IPS-15b (cell line): ENCODE data around the gene LTBR.
"Not testable (repeated sequence)": the region's sequence is repeated elsewhere in the genome, so short reads cannot be mapped to it uniquely, and the experiment has no call there.

Source experiments
- H3K27me3 ChIP-seq: one replicate; pipeline ENCODE4 v1.6.1; 2013; ENCODE audit warnings: low read length; ENCODE audit not compliant: control insufficient read depth, insufficient read depth
- H3K36me3 ChIP-seq: one replicate; pipeline ENCODE4 v1.6.1; 2013; ENCODE audit warnings: low read length; ENCODE audit not compliant: control insufficient read depth, insufficient read depth
- H3K4me1 ChIP-seq: one replicate; pipeline ENCODE4 v1.6.1; 2013; ENCODE audit warnings: mild to moderate bottlenecking, low read length; ENCODE audit not compliant: control insufficient read depth, insufficient read depth
- H3K4me3 ChIP-seq: one replicate; pipeline ENCODE4 v1.5.1; 2013; ENCODE audit warnings: low read depth, low read length
- H3K9ac ChIP-seq: one replicate; pipeline ENCODE4 v1.6.1; 2013; ENCODE audit warnings: low read depth, mild to moderate bottlenecking, low read length
- H3K9me3 ChIP-seq: one replicate; pipeline ENCODE4 v1.6.1; 2013; ENCODE audit warnings: mild to moderate bottlenecking, low read length; ENCODE audit not compliant: control insufficient read depth, insufficient read depth

Gene LTBR

GRCh38 chr12:6383572-6384498, at the start of gene LTBR:
TSS of gene LTBR (plus strand) at chr12:6384162. CDS start at chr12:6384359, 197 bp downstream.
- Histone ChIP-seq H3K9ac (no peak within 1 kb of the TSS), H3K36me3 (no peaks in the 10 kb centered on the region), H3K9me3 (no peaks in the 10 kb centered on the region), H3K27me3 (peaks cover 34% of the 10 kb centered on the region), H3K4me1 (peaks cover 13% of the 10 kb centered on the region), H3K4me3 (no peak within 1 kb of the TSS)

- Histone ChIP-seq H3K27me3 (no peaks in the 10 kb centered on the region), H3K9ac (no peak overlapping the region), H3K36me3 (peaks cover 22% of the 10 kb centered on the region), H3K9me3 (no peaks in the 10 kb centered on the region), H3K4me1 (peaks cover 34% of the 10 kb centered on the region), H3K4me3 (no peak overlapping the region)
Observed at GRCh38 chr12:6334359-6334758, 49.6 kb upstream of the LTBR start.

DNA sequence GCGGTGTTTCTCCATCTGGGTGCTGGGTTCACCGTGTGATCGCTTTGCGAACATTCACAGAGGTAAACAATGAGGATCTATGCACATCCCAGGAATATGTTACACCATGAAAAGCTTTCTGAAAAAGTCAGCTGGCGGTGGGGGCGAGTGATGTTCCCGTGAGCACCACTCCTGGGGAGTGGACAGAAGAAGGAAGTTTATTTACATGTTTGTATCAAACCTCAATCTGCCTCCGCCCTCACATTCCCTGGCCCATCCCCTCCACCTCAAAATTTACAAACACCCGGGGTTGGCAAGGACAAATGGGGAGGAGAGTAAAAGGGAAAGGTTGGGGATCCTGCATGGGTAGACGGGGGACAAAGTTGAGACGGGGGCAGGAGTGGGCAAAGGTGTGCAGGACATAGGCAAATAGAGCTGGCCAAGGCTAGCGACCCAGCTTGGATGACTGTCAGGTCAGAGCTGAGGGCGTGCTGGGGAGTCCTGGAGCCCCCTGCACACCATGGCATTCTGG, 49.0 kb upstream of the LTBR start:
- peaks cover 22% of the 10 kb centered on the region for H3K36me3 ChIP-seq
- peak overlapping the region; percentile 91 for H3K9ac ChIP-seq
- no peaks in the 10 kb centered on the region for H3K27me3 ChIP-seq
- peaks cover 39% of the 10 kb centered on the region for H3K4me1 ChIP-seq
- H3K4me3 ChIP-seq: no peak overlapping the region
- H3K9me3 ChIP-seq: no peaks in the 10 kb centered on the region

DNA sequence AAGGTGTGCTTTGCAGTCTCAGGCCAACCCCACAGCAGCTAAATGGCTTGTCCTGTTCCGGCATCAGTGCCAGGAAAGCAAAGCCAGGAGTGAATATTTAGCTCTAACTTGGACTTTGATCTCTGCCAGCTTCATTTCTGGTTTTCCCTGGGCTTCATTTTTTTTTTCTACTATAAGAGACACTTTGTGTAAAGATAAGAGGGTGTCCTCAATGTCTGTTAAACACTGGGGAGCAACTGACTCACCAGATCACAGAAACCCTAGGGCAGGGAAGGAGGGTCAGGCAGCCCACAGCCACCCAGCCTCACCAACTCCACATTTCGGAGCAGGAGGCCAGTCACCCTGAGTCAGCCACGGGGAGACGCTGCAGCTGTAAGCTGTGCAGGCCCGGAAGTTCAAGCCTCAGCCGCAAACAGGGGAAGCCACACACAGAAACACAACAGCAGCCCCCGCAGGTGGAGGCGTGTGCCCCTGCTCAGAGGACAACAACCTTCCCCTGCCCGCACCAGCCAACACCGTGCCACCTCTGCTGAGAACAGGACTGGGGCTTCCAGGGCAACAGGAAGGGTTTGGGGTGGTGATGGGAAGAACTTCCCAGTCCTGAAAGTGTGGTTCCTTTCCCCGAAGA, 48.4 kb upstream of the LTBR start:
- H3K27me3 ChIP-seq: no peaks in the 10 kb centered on the region
- H3K4me3 ChIP-seq: peak overlapping the region; percentile 48
- peaks cover 22% of the 10 kb centered on the region for H3K36me3 ChIP-seq
- peaks cover 39% of the 10 kb centered on the region for H3K4me1 ChIP-seq
- H3K9ac ChIP-seq: peak overlapping the region; percentile 91
- no peaks in the 10 kb centered on the region for H3K9me3 ChIP-seq

GRCh38 chr12:6336079-6336888, 47.7 kb upstream of the LTBR start:
- H3K36me3 ChIP-seq: peaks cover 18% of the 10 kb centered on the region
- peaks cover 41% of the 10 kb centered on the region for H3K4me1 ChIP-seq

GRCh38 chr12:6336889-6337853, 46.8 kb upstream of the LTBR start:
- Histone ChIP-seq H3K36me3 (peaks cover 17% of the 10 kb centered on the region), H3K9ac (peak overlapping the region; percentile 93), H3K9me3 (no peaks in the 10 kb centered on the region), H3K4me3 (peak overlapping the region; percentile 48), H3K27me3 (no peaks in the 10 kb centered on the region), H3K4me1 (peaks cover 43% of the 10 kb centered on the region)

More at GRCh38 chr12:6336079-6336888, 47.7 kb upstream of the LTBR start:
- Histone ChIP-seq H3K9ac (peak overlapping the region; percentile 93), H3K9me3 (no peaks in the 10 kb centered on the region), H3K4me3 (peak overlapping the region; percentile 48), H3K27me3 (no peaks in the 10 kb centered on the region)

DNA sequence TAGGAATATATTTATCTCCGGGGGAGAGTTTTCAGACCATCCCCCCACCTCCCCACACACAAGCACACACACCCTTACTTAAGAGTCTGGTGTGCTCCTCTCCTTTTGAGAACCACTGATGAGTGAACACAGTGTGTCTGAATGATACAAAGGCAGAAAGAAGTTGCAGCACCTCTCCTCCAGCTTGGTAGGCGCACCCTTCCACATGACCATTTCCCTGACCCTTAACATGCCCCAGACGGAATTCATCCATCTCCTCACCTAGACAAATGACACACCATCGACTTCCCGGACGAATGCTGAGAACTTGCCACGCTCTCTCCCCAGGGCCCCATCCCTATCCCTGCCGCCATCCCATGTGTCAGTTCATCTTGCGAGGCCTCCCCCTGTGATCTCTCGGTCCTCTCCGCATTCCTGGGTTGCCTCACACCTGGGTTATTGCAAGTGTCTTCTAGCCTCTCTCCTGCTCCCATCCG, 46.0 kb upstream of the LTBR start:
- Histone ChIP-seq H3K4me1 (peaks cover 49% of the 10 kb centered on the region), H3K4me3 (no peak overlapping the region)

GRCh38 chr12:6338536-6338935, 45.4 kb upstream of the LTBR start:
- peaks cover 49% of the 10 kb centered on the region for H3K4me1 ChIP-seq
- H3K27me3 ChIP-seq, H3K4me3 ChIP-seq, H3K36me3 ChIP-seq, H3K9ac ChIP-seq, H3K9me3 ChIP-seq: not testable (repeated sequence)

More for the DNA sequence above, 46.0 kb upstream of the LTBR start:
- Histone ChIP-seq H3K9me3 (no peaks in the 10 kb centered on the region), H3K27me3 (no peaks in the 10 kb centered on the region), H3K9ac (no peak overlapping the region), H3K36me3 (peaks cover 11% of the 10 kb centered on the region)

DNA sequence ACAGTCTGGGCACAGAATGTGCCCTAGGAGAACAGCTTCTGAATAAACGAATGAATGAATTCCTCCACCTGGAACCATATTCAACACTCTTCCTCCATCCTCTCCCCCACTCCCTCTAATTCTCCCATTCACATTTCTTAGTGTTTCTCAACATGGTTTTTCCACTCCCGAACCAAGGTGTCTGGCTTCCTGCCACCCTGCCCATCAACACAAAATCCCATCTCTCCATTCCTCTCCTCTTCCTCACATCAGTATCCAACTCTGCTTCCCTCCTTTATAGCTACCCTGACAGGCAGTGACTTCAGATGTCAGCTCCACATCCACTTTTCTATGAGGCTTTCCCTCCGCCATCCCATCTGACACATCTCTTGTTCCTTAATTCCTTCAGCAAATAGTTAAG, 45.0 kb upstream of the LTBR start:
- H3K36me3 ChIP-seq: peaks cover 5% of the 10 kb centered on the region
- H3K9ac ChIP-seq: no peak overlapping the region

DNA sequence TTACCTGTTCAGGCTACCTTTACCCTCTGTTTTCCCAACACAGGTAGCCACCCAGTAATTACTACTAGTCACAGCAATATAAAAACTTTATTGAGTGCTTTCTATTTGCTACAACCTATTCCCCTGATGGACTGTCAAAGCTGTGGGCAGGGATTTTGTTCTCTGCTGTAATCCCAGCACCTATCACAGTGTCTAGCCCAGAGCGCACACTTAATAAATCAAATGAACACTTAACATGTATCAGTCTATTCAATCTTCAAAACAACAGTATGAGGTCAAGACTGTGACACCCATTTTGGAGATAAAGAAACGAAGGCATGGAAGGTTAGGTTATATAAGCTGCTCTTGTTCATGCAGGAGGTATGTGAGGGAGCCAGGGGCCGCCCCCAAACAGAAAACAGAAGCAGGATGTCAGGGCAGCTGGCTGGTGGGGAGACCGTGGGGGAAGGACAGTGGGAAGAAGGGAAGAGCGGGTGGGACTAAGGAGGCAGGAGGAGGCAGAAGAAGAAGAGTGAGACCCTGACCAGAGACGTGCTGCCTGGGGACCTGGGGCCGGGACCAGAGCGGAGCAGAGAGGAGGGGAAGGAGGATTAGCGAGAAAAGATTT, 43.8 kb upstream of the LTBR start:
- peaks cover 5% of the 10 kb centered on the region for H3K36me3 ChIP-seq
- peak overlapping the region; percentile 91 for H3K9ac ChIP-seq

More for the DNA sequence above, 45.0 kb upstream of the LTBR start:
- Histone ChIP-seq H3K27me3 (no peaks in the 10 kb centered on the region), H3K9me3 (no peaks in the 10 kb centered on the region), H3K4me3 (no peak overlapping the region), H3K4me1 (peaks cover 52% of the 10 kb centered on the region)

More for the DNA sequence above, 43.8 kb upstream of the LTBR start:
- Histone ChIP-seq H3K4me3 (peak overlapping the region; percentile 87), H3K27me3 (no peaks in the 10 kb centered on the region), H3K4me1 (peaks cover 53% of the 10 kb centered on the region), H3K9me3 (no peaks in the 10 kb centered on the region)
